Measurements from ENCODE around the gene ZNF778. TPM values are rescaled to one million over a fixed set of nuclear protein-coding genes. Genes with fewer than 3 reads are reported as not detected.

The ZNF778 gene
- total and polyA plus RNA-seq, 2 of the 13 experiments (the other 11 are each of a cell fraction or from before 2014, with no cell fraction given), result 3.8 to 7.2 TPM

- TF ChIP-seq MTERF4 (CRISPR knock-in tag; IDR thresholded peaks at IDR 0.05) (peak; percentile 43), ZFP37 (CRISPR knock-in tag; IDR thresholded peaks at IDR 0.05; ENCODE audit: borderline replicate concordance) (no peak), ZNF317 (CRISPR knock-in tag; IDR thresholded peaks at IDR 0.05) (0 out of 2 replicates have a peak, but pooled peaks have one; percentile 56), GLMP (CRISPR knock-in tag; IDR thresholded peaks at IDR 0.05; ENCODE audit: borderline replicate concordance) (no peak), ELK4 (CRISPR knock-in tag; IDR thresholded peaks at IDR 0.05; ENCODE audit: borderline replicate concordance) (no peak), TCF7L2 (IDR thresholded peaks at IDR 0.05; ENCODE audit: low read depth, low read length) (no peak), ZBTB21 (CRISPR knock-in tag; IDR thresholded peaks at IDR 0.05) (no peak), ZNF136 (CRISPR knock-in tag; IDR thresholded peaks at IDR 0.05; ENCODE audit: low read depth) (no peak), WIZ (CRISPR knock-in tag; IDR thresholded peaks at IDR 0.05) (no peak), ZNF790 (CRISPR knock-in tag; IDR thresholded peaks at IDR 0.05; ENCODE audit: borderline replicate concordance) (0 out of 2 replicates have a peak, but pooled peaks have one; percentile 47), TBX3 (IDR thresholded peaks at IDR 0.05; ENCODE audit: borderline replicate concordance) (peak; percentile 33), E2F2 (CRISPR knock-in tag; IDR thresholded peaks at IDR 0.05; ENCODE audit: borderline replicate concordance) (no peak), FOXP1 (IDR thresholded peaks at IDR 0.05) (no peak), FOXP1 (CRISPR knock-in tag; IDR thresholded peaks at IDR 0.05) (no peak), ASH2L (IDR thresholded peaks at IDR 0.05; ENCODE audit: insufficient read length, low read depth, low read length) (peak; percentile 10), ZBTB20 (CRISPR knock-in tag; IDR thresholded peaks at IDR 0.05; ENCODE audit: borderline replicate concordance, low read depth) (peak; percentile 69; the same call in 1 of the 2 replicates), SOX5 (CRISPR knock-in tag; IDR thresholded peaks at IDR 0.05; ENCODE audit: borderline replicate concordance) (no peak), RAD21 (CRISPR knock-in tag; IDR thresholded peaks at IDR 0.05) (peak; percentile 67), ZFP36L2 (CRISPR knock-in tag; IDR thresholded peaks at IDR 0.05) (no peak), MLXIP (CRISPR knock-in tag; IDR thresholded peaks at IDR 0.05; ENCODE audit: borderline replicate concordance) (peak; percentile 65; the same call in 1 of the 2 replicates), ZNF326 (CRISPR knock-in tag; IDR thresholded peaks at IDR 0.05; ENCODE audit: borderline replicate concordance) (no peak), NFE2 (CRISPR knock-in tag; IDR thresholded peaks at IDR 0.05) (no peak), GZF1 (CRISPR knock-in tag; IDR thresholded peaks at IDR 0.05) (peak; percentile 99)
Measured at GRCh38 chr16:89191033-89191900, 26.2 kb upstream of the ZNF778 start (continued).

All from HepG2 (cell line).